HEK293 (cell line): ENCODE results near the gene GFM1.

ENCODE experiments used
- CTCF ChIA-PET: fragments of 350-600 bp; formaldehyde crosslinking; extraction: SDS; loops from one replicate; lab custom pipeline; 2021; ENCODE audit warnings: antibody characterized with exemption; lab: Yijun Ruan, JAX
- POLR2A ChIA-PET: fragments of 300-600 bp; formaldehyde crosslinking; extraction: SDS; loops from one replicate; lab custom pipeline; 2020; ENCODE audit warnings: antibody characterized with exemption, inconsistent platforms; lab: Yijun Ruan, JAX
- H3K27ac ChIP-seq: fragments of 200-500 bp; sonication (Bioruptor generic); 2 replicates; pipeline ENCODE4 v1.5.1; 2014; ENCODE audit warnings: low read depth, low read length, control low read depth, inconsistent platforms; ENCODE audit errors: extremely low read depth
- H3K36me3 ChIP-seq, 2 experiments: fragments of 200-500 bp in 1 of 2; sonication (Bioruptor generic) in 1 of 2; 1 replicate in 1 of 2; 2 replicates in 1 of 2; pipeline ENCODE4 v1.5.1; 2014 to 2017; ENCODE audit warnings: inconsistent platforms in 2 of 2, low read length in 2 of 2; ENCODE audit not compliant: control insufficient read depth in 2 of 2, insufficient read depth in 1 of 2
- H3K4me1 ChIP-seq: fragments of 200-500 bp; sonication (Bioruptor generic); 2 replicates; pipeline ENCODE4 v1.5.1; 2014; ENCODE audit warnings: mild to moderate bottlenecking, low read length, inconsistent platforms; ENCODE audit not compliant: control insufficient read depth, insufficient read depth
- H3K4me3 ChIP-seq: 2 replicates; pipeline ENCODE4 v1.5.1; 2011; ENCODE audit warnings: low read depth, mild to moderate bottlenecking, control low read depth, low read length, moderate library complexity
- H3K9me3 ChIP-seq: fragments of 200-500 bp; sonication (Bioruptor generic); 2 replicates; pipeline ENCODE4 v1.5.1; 2014; ENCODE audit warnings: low read depth, low read length, inconsistent platforms; ENCODE audit not compliant: control insufficient read depth, insufficient read depth
- BCL11A ChIP-seq: fragments of 450-650 bp; formaldehyde crosslinking; IDR thresholded peaks from 2 replicates; pipeline ENCODE4 v1.5.1; 2016; ENCODE audit warnings: low read depth, missing biosample characterization, missing genetic modification characterization
- EGR2 ChIP-seq: fragments of 450-650 bp; formaldehyde crosslinking; IDR thresholded peaks from 2 replicates; pipeline ENCODE4 v1.5.1; 2016; ENCODE audit warnings: low read depth, missing biosample characterization, missing genetic modification characterization
- ELK4 ChIP-seq: IDR thresholded peaks from 2 replicates; pipeline ENCODE4 v1.6.1; 2011; ENCODE audit warnings: mild to moderate bottlenecking, low read depth, low read length, borderline replicate concordance
- GLIS2 ChIP-seq: fragments of 450-650 bp; formaldehyde crosslinking; IDR thresholded peaks from 2 replicates; pipeline ENCODE4 v1.5.1; 2016; ENCODE audit warnings: missing biosample characterization, missing genetic modification characterization
- HOXA7 ChIP-seq: sonication (generic); formaldehyde crosslinking; IDR thresholded peaks from 2 replicates; pipeline ENCODE4 v1.8.1; 2022; ENCODE audit warnings: missing genetic modification reagents, borderline replicate concordance
- KLF16 ChIP-seq: fragments of 450-650 bp; formaldehyde crosslinking; IDR thresholded peaks from 2 replicates; pipeline ENCODE4 v1.5.1; 2017; ENCODE audit warnings: missing biosample characterization, missing genetic modification characterization
- OVOL3 ChIP-seq: fragments of 450-650 bp; formaldehyde crosslinking; IDR thresholded peaks from 2 replicates; pipeline ENCODE4 v1.5.1; 2016; ENCODE audit warnings: missing biosample characterization, missing genetic modification characterization
- SCRT2 ChIP-seq: fragments of 450-650 bp; formaldehyde crosslinking; IDR thresholded peaks from 2 replicates; pipeline ENCODE4 v1.5.1; 2016; ENCODE audit warnings: missing biosample characterization, missing genetic modification characterization
- SP7 ChIP-seq: fragments of 450-650 bp; formaldehyde crosslinking; IDR thresholded peaks from 2 replicates; pipeline ENCODE4 v1.5.1; 2016; ENCODE audit warnings: missing biosample characterization, missing genetic modification characterization
- YY1 ChIP-seq: fragments of 450-650 bp; formaldehyde crosslinking; IDR thresholded peaks from 2 replicates; pipeline ENCODE4 v1.5.1; 2018; ENCODE audit warnings: missing biosample characterization, missing genetic modification characterization
- ZBTB17 ChIP-seq: fragments of 450-650 bp; formaldehyde crosslinking; IDR thresholded peaks from 2 replicates; pipeline ENCODE4 v1.5.1; 2016; ENCODE audit warnings: missing biosample characterization, missing genetic modification characterization
- ZBTB6 ChIP-seq: fragments of 450-650 bp; formaldehyde crosslinking; IDR thresholded peaks from 2 replicates; pipeline ENCODE4 v1.5.1; 2017; ENCODE audit warnings: missing biosample characterization, missing genetic modification characterization
- ZBTB8A ChIP-seq: fragments of 450-650 bp; formaldehyde crosslinking; IDR thresholded peaks from 2 replicates; pipeline ENCODE4 v1.5.1; 2016; ENCODE audit warnings: missing biosample characterization, missing genetic modification characterization
- ZNF248 ChIP-seq: fragments of 450-650 bp; formaldehyde crosslinking; IDR thresholded peaks from 2 replicates; pipeline ENCODE4 v1.5.1; 2017; ENCODE audit warnings: missing biosample characterization, missing genetic modification characterization
- ZNF335 ChIP-seq: fragments of 450-650 bp; formaldehyde crosslinking; conservative IDR thresholded peaks from 2 replicates; pipeline ENCODE4 v1.5.1; 2016; ENCODE audit warnings: missing biosample characterization, missing genetic modification characterization
- ZNF341 ChIP-seq: fragments of 450-650 bp; formaldehyde crosslinking; IDR thresholded peaks from 2 replicates; pipeline ENCODE4; 2016; ENCODE audit warnings: low read depth, missing biosample characterization, missing genetic modification characterization
- ZNF518A ChIP-seq: fragments of 450-650 bp; formaldehyde crosslinking; conservative IDR thresholded peaks from 2 replicates; pipeline ENCODE4 v1.5.1; 2016; ENCODE audit warnings: low read depth, missing biosample characterization, missing genetic modification characterization
- ZNF555 ChIP-seq: fragments of 450-650 bp; formaldehyde crosslinking; conservative IDR thresholded peaks from 2 replicates; pipeline ENCODE4 v1.5.1; 2017; ENCODE audit warnings: missing biosample characterization, mild to moderate bottlenecking, missing genetic modification characterization, inconsistent platforms
- ZNF654 ChIP-seq: fragments of 450-650 bp; formaldehyde crosslinking; IDR thresholded peaks from 2 replicates; pipeline ENCODE4 v1.5.1; 2016; ENCODE audit warnings: low read depth, missing biosample characterization, missing genetic modification characterization
- ZNF660 ChIP-seq: fragments of 450-650 bp; IDR thresholded peaks from 2 replicates; pipeline ENCODE4 v1.5.1; 2018; ENCODE audit warnings: missing biosample characterization, mild to moderate bottlenecking, missing genetic modification characterization
- ZNF792 ChIP-seq: fragments of 450-650 bp; formaldehyde crosslinking; IDR thresholded peaks from 2 replicates; pipeline ENCODE4 v1.5.1; 2016; ENCODE audit warnings: missing biosample characterization, missing genetic modification characterization
- ZNF830 ChIP-seq: fragments of 450-650 bp; IDR thresholded peaks from 2 replicates; pipeline ENCODE4 v1.5.0; 2018; ENCODE audit warnings: missing biosample characterization, missing genetic modification characterization, low read depth, mild to moderate bottlenecking, moderate library complexity
- ZSCAN30 ChIP-seq: fragments of 450-650 bp; IDR thresholded peaks from 2 replicates; pipeline ENCODE4 v1.5.1; 2018; ENCODE audit warnings: missing biosample characterization, mild to moderate bottlenecking, missing genetic modification characterization, moderate library complexity
- TF ChIP-seq, protein P1 (sequence below): fragments of 450-650 bp; formaldehyde crosslinking; optimal IDR thresholded peaks from 2 replicates; pipeline ENCODE3; 2016; ENCODE audit warnings: missing biosample characterization, mild to moderate bottlenecking, missing genetic modification characterization

Gene GFM1

GRCh38 chr3:158659454-158660237 lies 15.3 kb downstream of the GFM1 start (continued):
- TF ChIP-seq ZNF518A, result no peak
- no peak for TF ChIP-seq ZNF555 (tag by site-specific recombination)
- no peak for TF ChIP-seq ZBTB17 (tag by site-specific recombination)
- TF ChIP-seq ZNF660, result 0 out of 2 replicates have a peak, but pooled peaks have one; percentile 62
- no peak for TF ChIP-seq ZBTB8A (tag by site-specific recombination)
- TF ChIP-seq ZSCAN30 (tag by site-specific recombination), result 0 out of 2 replicates have a peak, but pooled peaks have one; percentile 33
- no peak for TF ChIP-seq HOXA7
- TF ChIP-seq ZBTB6, result no peak
- no peak for TF ChIP-seq ZNF792 (tag by site-specific recombination)
- no peak for TF ChIP-seq SP7 (tag by site-specific recombination)
- TF ChIP-seq GLIS2, result no peak
- TF ChIP-seq OVOL3 (tag by site-specific recombination), result no peak
- TF ChIP-seq ELK4, result no peak
- TF ChIP-seq, protein P1, sequence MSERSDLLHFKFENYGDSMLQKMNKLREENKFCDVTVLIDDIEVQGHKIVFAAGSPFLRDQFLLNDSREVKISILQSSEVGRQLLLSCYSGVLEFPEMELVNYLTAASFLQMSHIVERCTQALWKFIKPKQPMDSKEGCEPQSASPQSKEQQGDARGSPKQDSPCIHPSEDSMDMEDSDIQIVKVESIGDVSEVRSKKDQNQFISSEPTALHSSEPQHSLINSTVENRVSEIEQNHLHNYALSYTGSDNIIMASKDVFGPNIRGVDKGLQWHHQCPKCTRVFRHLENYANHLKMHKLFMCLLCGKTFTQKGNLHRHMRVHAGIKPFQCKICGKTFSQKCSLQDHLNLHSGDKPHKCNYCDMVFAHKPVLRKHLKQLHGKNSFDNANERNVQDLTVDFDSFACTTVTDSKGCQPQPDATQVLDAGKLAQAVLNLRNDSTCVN (tag by site-specific recombination), result no peak
- TF ChIP-seq EGR2, result no peak
- peak; percentile 48 for TF ChIP-seq ZNF654 (tag by site-specific recombination)
- TF ChIP-seq ZNF341, result no peak

DNA sequence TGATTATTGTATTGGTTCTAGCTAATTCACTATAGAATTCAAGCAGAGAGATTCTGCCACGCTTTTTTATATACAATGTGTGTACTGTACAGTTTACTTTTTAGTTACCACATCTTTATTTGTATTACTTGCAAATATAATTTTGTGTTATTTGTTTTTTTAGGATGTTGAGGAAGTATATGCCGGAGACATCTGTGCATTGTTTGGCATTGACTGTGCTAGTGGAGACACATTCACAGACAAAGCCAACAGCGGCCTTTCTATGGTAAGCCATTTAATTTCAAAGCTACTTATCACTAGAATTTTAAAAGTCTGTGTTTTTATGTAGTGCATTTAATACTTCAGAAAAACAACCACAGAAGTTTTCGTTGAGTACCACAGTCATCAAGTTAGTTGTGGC lies 16.4 kb downstream of the GFM1 start:
- no peak overlapping the region for H3K27ac ChIP-seq
- TF ChIP-seq KLF16 (tag by site-specific recombination), result no peak
- no peak for TF ChIP-seq BCL11A (tag by site-specific recombination)
- no peak for TF ChIP-seq HOXA7
- no peak for TF ChIP-seq SCRT2 (tag by site-specific recombination)
- TF ChIP-seq GLIS2, result no peak
- no peak for TF ChIP-seq ZNF830 (tag by site-specific recombination)
- no peak for TF ChIP-seq ZNF248 (tag by site-specific recombination)
- TF ChIP-seq ZNF335 (tag by site-specific recombination), result no peak
- TF ChIP-seq YY1, result no peak
- no peak for TF ChIP-seq ZNF518A

More for the DNA sequence above, 16.4 kb downstream of the GFM1 start:
- H3K4me3 ChIP-seq, result no peak overlapping the region
- H3K9me3 ChIP-seq, result no peaks in the 10 kb centered on the region
- CTCF ChIA-PET, result interaction anchor here (0.6 to 4.3 kb wide), 9 partner anchors 9 to 864 kb away, joined by 3 to 51 read pairs (median 4); partner anchors contain the start of genes GFM1 and LXN
- no peaks in the 10 kb centered on the region for H3K4me1 ChIP-seq
- POLR2A ChIA-PET, result no interaction called here
- H3K36me3 ChIP-seq, result peaks cover 0 to 77% of the 10 kb centered on the region in 2 experiments
